Mesendoderm (in vitro differentiated cells): Measurements from ENCODE around the gene ERP27.

ENCODE experiments used
- DNase-seq: peaks from one replicate; pipeline ENCODE4 v3.0.0; 2013
- H2AK5ac ChIP-seq: 2 replicates; pipeline ENCODE4 v1.6.1; 2013; ENCODE audit warnings: low read length, inconsistent platforms
- H2BK120ac ChIP-seq: 2 replicates; pipeline ENCODE4 v1.6.1; 2013; ENCODE audit warnings: low read depth, mild to moderate bottlenecking, low read length, moderate library complexity, mixed read lengths
- H2BK15ac ChIP-seq: replicated peaks from 2 replicates; pipeline ENCODE4 v1.6.1; 2013; ENCODE audit warnings: low read depth, mild to moderate bottlenecking, moderate library complexity
- H2BK5ac ChIP-seq: 2 replicates; pipeline ENCODE4 v1.6.1; 2013; ENCODE audit warnings: low read length, inconsistent platforms
- H3K18ac ChIP-seq: 2 replicates; pipeline ENCODE4 v1.6.1; 2013; ENCODE audit warnings: mild to moderate bottlenecking, low read length, mixed read lengths
- H3K23ac ChIP-seq: one replicate; pipeline ENCODE4 v1.6.1; 2013; ENCODE audit warnings: low read length
- H3K27ac ChIP-seq: 2 replicates; pipeline ENCODE4 v1.5.1; 2013; ENCODE audit warnings: low read depth, mild to moderate bottlenecking, inconsistent platforms, low read length, moderate library complexity
- H3K27me3 ChIP-seq: 2 replicates; pipeline ENCODE4 v1.6.1; 2013; ENCODE audit warnings: low read length, control low read depth, mild to moderate bottlenecking, inconsistent platforms; ENCODE audit not compliant: insufficient read depth, poor library complexity
- H3K36me3 ChIP-seq: 2 replicates; pipeline ENCODE4 v1.6.1; 2013; ENCODE audit warnings: low read length, inconsistent platforms; ENCODE audit not compliant: control insufficient read depth, insufficient read depth
- H3K4ac ChIP-seq: one replicate; pipeline ENCODE4 v1.6.1; 2013; ENCODE audit warnings: low read depth, mild to moderate bottlenecking, low read length, moderate library complexity
- H3K4me1 ChIP-seq: 2 replicates; pipeline ENCODE4 v1.6.1; 2013; ENCODE audit warnings: low read depth, low read length, inconsistent platforms; ENCODE audit not compliant: control insufficient read depth
- H3K4me2 ChIP-seq: 2 replicates; pipeline ENCODE4 v1.6.1; 2013; ENCODE audit warnings: low read length
- H3K4me3 ChIP-seq: 2 replicates; pipeline ENCODE4 v1.5.1; 2013; ENCODE audit warnings: mild to moderate bottlenecking, low read length
- H3K56ac ChIP-seq: one replicate; pipeline ENCODE4 v1.6.1; 2013; ENCODE audit warnings: low read length
- H3K79me1 ChIP-seq: 2 replicates; pipeline ENCODE4 v1.6.1; 2013; ENCODE audit warnings: low read length, inconsistent platforms
- H3K79me2 ChIP-seq: 2 replicates; pipeline ENCODE4 v1.6.1; 2013; ENCODE audit warnings: mild to moderate bottlenecking, low read length; ENCODE audit not compliant: control insufficient read depth, insufficient read depth
- H3K9ac ChIP-seq: 2 replicates; pipeline ENCODE4 v1.6.1; 2013; ENCODE audit warnings: low read length, inconsistent platforms
- H4K5ac ChIP-seq: one replicate; pipeline ENCODE4 v1.6.1; 2013; ENCODE audit warnings: low read length
- H4K8ac ChIP-seq: one replicate; pipeline ENCODE4 v1.6.1; 2013; ENCODE audit warnings: low read depth, mild to moderate bottlenecking, control low read depth, low read length, moderate library complexity
- WGBS: extraction: QIAGEN DNeasy Blood & Tissue Kit; methylation state at CpG from one replicate; pipeline ENCODE4 v1.1.7; 2013; ENCODE audit warnings: low lambda C conversion rate, missing lambda C conversion rate; ENCODE audit not compliant: insufficient coverage; ENCODE audit errors: extremely low coverage; 5-methylcytosine and 5-hydroxymethylcytosine counted together

Gene ERP27

GRCh38 chr12:14962797-14963196 lies 24.5 kb upstream of the ERP27 start:
- no peaks in the 10 kb centered on the region for H3K4me1 ChIP-seq
- H2AK5ac ChIP-seq = no peak overlapping the region
- H3K18ac ChIP-seq = no peak overlapping the region
- H4K8ac ChIP-seq = no peak overlapping the region
- H3K23ac ChIP-seq = no peak overlapping the region
- no peak overlapping the region for H3K4me3 ChIP-seq
- H3K36me3 ChIP-seq = no peaks in the 10 kb centered on the region
- H3K4me2 ChIP-seq = no peak overlapping the region
- H3K4ac ChIP-seq = no peak overlapping the region
- H3K79me1 ChIP-seq = no peaks in the 10 kb centered on the region
- H4K5ac ChIP-seq = no peak overlapping the region
- whole genome bisulfite sequencing = no CpG with 5 or more reads among the region's 3 CpGs
- no peak overlapping the region for H2BK5ac ChIP-seq
- H2BK15ac ChIP-seq = no peak overlapping the region
- no peak overlapping the region for H3K56ac ChIP-seq
- H3K79me2 ChIP-seq = no peaks in the 10 kb centered on the region
- no peak overlapping the region for H2BK120ac ChIP-seq
- no peaks in the 10 kb centered on the region for H3K27me3 ChIP-seq
- no peak overlapping the region for H3K27ac ChIP-seq
- no peak for DNase-seq
- no peak overlapping the region for H3K9ac ChIP-seq

DNA sequence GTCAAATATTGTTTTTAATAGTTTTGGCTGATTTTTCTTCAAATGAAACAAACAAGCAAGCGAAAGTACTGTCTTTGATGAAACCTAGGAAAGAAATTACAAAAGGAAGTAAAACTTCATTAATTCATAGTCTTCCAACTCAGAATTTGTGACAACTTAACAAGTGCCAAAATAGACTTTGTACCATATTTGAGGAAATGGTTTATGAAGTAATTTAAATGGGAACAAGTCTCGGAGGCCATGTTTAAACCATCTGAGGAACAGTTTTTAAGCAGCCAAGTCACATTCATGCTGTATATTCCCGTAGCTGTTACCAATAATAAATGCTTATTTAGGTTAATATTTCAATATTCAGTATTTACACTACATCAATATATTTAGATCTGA lies 23.8 kb upstream of the ERP27 start:
- Histone ChIP-seq H2AK5ac (no peak overlapping the region), H4K8ac (no peak overlapping the region), H3K79me2 (no peaks in the 10 kb centered on the region), H3K23ac (no peak overlapping the region), H3K27me3 (no peaks in the 10 kb centered on the region), H3K79me1 (no peaks in the 10 kb centered on the region), H3K56ac (no peak overlapping the region), H3K4ac (no peak overlapping the region), H2BK15ac (no peak overlapping the region), H3K18ac (no peak overlapping the region), H3K4me1 (no peaks in the 10 kb centered on the region), H3K36me3 (no peaks in the 10 kb centered on the region), H3K4me2 (no peak overlapping the region), H3K9ac (no peak overlapping the region), H3K4me3 (no peak overlapping the region), H3K27ac (no peak overlapping the region), H2BK5ac (no peak overlapping the region), H4K5ac (no peak overlapping the region), H2BK120ac (no peak overlapping the region)
- WGBS = no CpG with 5 or more reads among the region's 3 CpGs
- no peak for DNase-seq

- Histone ChIP-seq H3K56ac (no peak within 1 kb of the TSS), H2BK15ac (no peak within 1 kb of the TSS), H3K4me2 (no peak within 1 kb of the TSS), H3K4me1 (no peaks in the 10 kb centered on the region), H2AK5ac (no peak within 1 kb of the TSS), H3K23ac (no peak within 1 kb of the TSS), H3K4me3 (no peak within 1 kb of the TSS), H4K8ac (no peak within 1 kb of the TSS), H3K27me3 (no peaks in the 10 kb centered on the region), H3K79me2 (no peaks in the 10 kb centered on the region), H2BK120ac (no peak within 1 kb of the TSS), H4K5ac (no peak within 1 kb of the TSS), H3K27ac (peak within 1 kb of the TSS; percentile 42), H3K4ac (no peak within 1 kb of the TSS), H2BK5ac (no peak within 1 kb of the TSS), H3K9ac (no peak within 1 kb of the TSS), H3K36me3 (no peaks in the 10 kb centered on the region), H3K18ac (no peak within 1 kb of the TSS), H3K79me1 (no peaks in the 10 kb centered on the region)
- no peak for DNase-seq
- no CpG with 5 or more reads among the region's 14 CpGs for WGBS
Measured at GRCh38 chr12:14961466-14962152, 23.3 kb upstream of the ERP27 start, which contains the start of gene ARHGDIB. TSS of gene ARHGDIB (minus strand) at chr12:14961601. CDS start at chr12:14950712, 10,889 bp downstream.

- no peak overlapping the region for H3K9ac ChIP-seq
- no peak overlapping the region for H3K18ac ChIP-seq
- no peak overlapping the region for H3K23ac ChIP-seq
- no peaks in the 10 kb centered on the region for H3K4me1 ChIP-seq
- no peak overlapping the region for H2BK15ac ChIP-seq
- H4K5ac ChIP-seq = no peak overlapping the region
- H3K4ac ChIP-seq = no peak overlapping the region
- no peaks in the 10 kb centered on the region for H3K36me3 ChIP-seq
- H3K79me1 ChIP-seq = no peaks in the 10 kb centered on the region
- DNase-seq = no peak
- H4K8ac ChIP-seq = no peak overlapping the region
- no CpG with 5 or more reads among the region's 13 CpGs for WGBS
- H3K4me2 ChIP-seq = no peak overlapping the region
- no peaks in the 10 kb centered on the region for H3K79me2 ChIP-seq
- H2AK5ac ChIP-seq = no peak overlapping the region
- no peak overlapping the region for H3K56ac ChIP-seq
- H3K27ac ChIP-seq = peak overlapping the region; percentile 42
- H2BK5ac ChIP-seq = no peak overlapping the region
- no peak overlapping the region for H3K4me3 ChIP-seq
- H3K27me3 ChIP-seq = no peaks in the 10 kb centered on the region
- no peak overlapping the region for H2BK120ac ChIP-seq
Measured at GRCh38 chr12:14960548-14961465, 22.5 kb upstream of the ERP27 start.

- Histone ChIP-seq H3K79me2 (no peaks in the 10 kb centered on the region), H3K36me3 (no peaks in the 10 kb centered on the region), H3K27me3 (no peaks in the 10 kb centered on the region), H2BK15ac (no peak overlapping the region), H4K5ac (no peak overlapping the region), H3K79me1 (no peaks in the 10 kb centered on the region), H3K4ac (no peak overlapping the region), H3K27ac (no peak overlapping the region), H3K9ac (no peak overlapping the region), H3K56ac (no peak overlapping the region), H2BK120ac (no peak overlapping the region), H3K4me1 (no peaks in the 10 kb centered on the region), H3K18ac (no peak overlapping the region), H3K4me3 (no peak overlapping the region), H3K4me2 (no peak overlapping the region), H2BK5ac (no peak overlapping the region), H2AK5ac (no peak overlapping the region), H3K23ac (no peak overlapping the region), H4K8ac (no peak overlapping the region)
- no CpG with 5 or more reads among the region's 4 CpGs for WGBS
- no peak for DNase-seq
Measured at GRCh38 chr12:14959916-14960496, 21.7 kb upstream of the ERP27 start.
